Thoracic aorta (tissue), 2 donors: ENCODE results near the gene TTC21A. TPM values are rescaled to one million over a fixed set of nuclear protein-coding genes. Genes with fewer than 3 reads are reported as not detected.

Source experiments
- ATAC-seq: fragments of 150-250 bp; one replicate; pipeline ENCODE4 v1.8.0; 2017; ENCODE audit warnings: low read depth; ENCODE audit not compliant: insufficient number of reproducible peaks, low FRiP score
- DNase-seq: peaks from one replicate; pipeline ENCODE4 v3.0.0-alpha.2; 2020; ENCODE audit warnings: low spot score
- H3K27ac ChIP-seq, 2 donors: fragments of 200-600 bp; sonication (generic); 1 replicate in 1 of 2; 2 replicates in 1 of 2; pipeline ENCODE4 v1.5.1; 2016; ENCODE audit warnings: mild to moderate bottlenecking in 2 of 2, moderate library complexity in 2 of 2
- H3K27me3 ChIP-seq: fragments of 200-600 bp; sonication (generic); replicated peaks from 2 replicates; pipeline ENCODE4 v1.6.0; 2016; ENCODE audit warnings: mild to moderate bottlenecking; ENCODE audit not compliant: insufficient read depth
- H3K36me3 ChIP-seq: fragments of 200-600 bp; sonication (generic); one replicate; pipeline ENCODE4 v1.5.1; 2016
- H3K4me1 ChIP-seq, 2 donors: fragments of 200-600 bp; sonication (generic); 1 replicate in 1 of 2; 2 replicates in 1 of 2; pipeline versions ENCODE4 v1.5.1 to v1.6.0; 2016; ENCODE audit warnings: low read depth in 2 of 2, mild to moderate bottlenecking in 1 of 2; ENCODE audit not compliant: control insufficient read depth in 1 of 2
- H3K4me3 ChIP-seq: fragments of 200-600 bp; sonication (generic); 2 replicates; pipeline ENCODE4 v1.5.1; 2016; ENCODE audit warnings: mild to moderate bottlenecking
- H3K9me3 ChIP-seq: fragments of 200-600 bp; sonication (generic); 2 replicates; pipeline ENCODE4 v1.5.1; 2016
- CTCF ChIP-seq: fragments of 200-600 bp; sonication (generic); IDR thresholded peaks from one replicate; pipeline ENCODE4 v1.5.1; 2019; ENCODE audit warnings: antibody characterized with exemption
- total RNA-seq, 2 donors: library from RNA; depleted of rRNA; stranded (reverse); fragments of >200 nt; gene quantifications; one replicate each; pipeline versions ENCODE4 v1.1.0 to v1.2.3, GENCODE V29; 2016

The TTC21A gene
- total RNA-seq, 2 donors from 2014 or later, result 3.0 to 14.9 TPM

GRCh38 chr3:39158148-39158715 is 50.8 kb downstream of the TTC21A start:
- no peak for TF ChIP-seq CTCF
- Histone ChIP-seq H3K27ac (no peak overlapping the region), H3K4me3 (no peak overlapping the region), H3K36me3 (no peaks in the 10 kb centered on the region), H3K9me3 (no peaks in the 10 kb centered on the region), H3K4me1 (peaks cover 8 to 19% of the 10 kb centered on the region in 2 donors), H3K27me3 (no peaks in the 10 kb centered on the region)
- ATAC-seq (no peak), DNase-seq (no peak)

GRCh38 chr3:39164414-39164813 is 56.9 kb downstream of the TTC21A start:
- DNase-seq, result no peak
- Histone ChIP-seq H3K27me3 (no peaks in the 10 kb centered on the region), H3K36me3 (no peaks in the 10 kb centered on the region), H3K27ac (no peak overlapping the region), H3K4me3 (no peak overlapping the region), H3K4me1 (peaks cover 8 to 10% of the 10 kb centered on the region in 2 donors), H3K9me3 (no peaks in the 10 kb centered on the region)
- no peak for TF ChIP-seq CTCF
- no peak for ATAC-seq

GRCh38 chr3:39165518-39165917 is 58.0 kb downstream of the TTC21A start:
- Histone ChIP-seq H3K9me3 (no peaks in the 10 kb centered on the region), H3K36me3 (no peaks in the 10 kb centered on the region), H3K27me3 (no peaks in the 10 kb centered on the region), H3K27ac (no peak overlapping the region), H3K4me1 (no peaks in the 10 kb centered on the region), H3K4me3 (no peak overlapping the region)
- DNase-seq (no peak), ATAC-seq (no peak)
- TF ChIP-seq CTCF, result no peak

- Histone ChIP-seq H3K4me1 (no peaks in the 10 kb centered on the region), H3K9me3 (no peaks in the 10 kb centered on the region), H3K4me3 (no peak overlapping the region), H3K27ac (no peak overlapping the region), H3K27me3 (no peaks in the 10 kb centered on the region), H3K36me3 (no peaks in the 10 kb centered on the region)
- DNase-seq, result no peak
- no peak for TF ChIP-seq CTCF
- no peak for ATAC-seq
Measured at GRCh38 chr3:39166134-39166710, 58.7 kb downstream of the TTC21A start.

- no peak overlapping the region for H3K27ac ChIP-seq
- TF ChIP-seq CTCF, result no peak
- no peak for DNase-seq
- H3K4me3 ChIP-seq, result no peak overlapping the region
- no peak for ATAC-seq
- H3K9me3 ChIP-seq, result no peaks in the 10 kb centered on the region
- H3K27me3 ChIP-seq, result no peaks in the 10 kb centered on the region
- H3K4me1 ChIP-seq, result no peaks in the 10 kb centered on the region
- H3K36me3 ChIP-seq, result no peaks in the 10 kb centered on the region
Measured at GRCh38 chr3:39166932-39167532, 59.6 kb downstream of the TTC21A start.
